Parathyroid adenoma (tissue), 2 donors: ENCODE data around the gene ERCC4.

Experiments used
- H2AFZ ChIP-seq: fragments of 300-600 bp; sonication (generic); one replicate; pipeline ENCODE4 v1.7.0; 2017; ENCODE audit warnings: antibody characterized with exemption, mild to moderate bottlenecking
- H3K27ac ChIP-seq: fragments of 300-600 bp; sonication (generic); one replicate; pipeline ENCODE4 v1.7.0; 2017
- H3K27me3 ChIP-seq: fragments of 300-600 bp; sonication (generic); one replicate; pipeline ENCODE4 v1.7.0; 2017; ENCODE audit warnings: low read length; ENCODE audit not compliant: control insufficient read depth, insufficient read depth
- H3K36me3 ChIP-seq: fragments of 300-600 bp; sonication (generic); one replicate; pipeline ENCODE4 v1.7.0; 2017; ENCODE audit warnings: low read length; ENCODE audit not compliant: control insufficient read depth, insufficient read depth
- H3K4me1 ChIP-seq: fragments of 300-600 bp; sonication (generic); one replicate; pipeline ENCODE4 v1.7.0; 2017; ENCODE audit warnings: control low read depth
- H3K4me2 ChIP-seq: fragments of 300-600 bp; sonication (generic); one replicate; pipeline ENCODE4 v1.7.0; 2017; ENCODE audit warnings: low read length
- H3K4me3 ChIP-seq: fragments of 300-600 bp; sonication (generic); one replicate; pipeline ENCODE4 v1.7.0; 2017; ENCODE audit warnings: low read depth, low read length
- H3K79me2 ChIP-seq: fragments of 300-600 bp; sonication (generic); one replicate; pipeline ENCODE4 v1.7.0; 2017; ENCODE audit warnings: control low read depth
- H3K9ac ChIP-seq: fragments of 300-600 bp; sonication (generic); one replicate; pipeline ENCODE4 v1.7.0; 2017; ENCODE audit warnings: mild to moderate bottlenecking
- H3K9me3 ChIP-seq: fragments of 300-600 bp; sonication (generic); one replicate; pipeline ENCODE4 v1.7.0; 2017; ENCODE audit warnings: low read length; ENCODE audit not compliant: control insufficient read depth
- CTCF ChIP-seq: fragments of 300-600 bp; sonication (generic); IDR thresholded peaks from one replicate; pipeline ENCODE4 v1.7.0; 2017; ENCODE audit warnings: antibody characterized with exemption, mild to moderate bottlenecking
- donor health status: primary hyperparathyroidism.

The ERCC4 gene

GRCh38 chr16:13959626-13960025, 39.7 kb downstream of the ERCC4 start:
- Histone ChIP-seq H3K36me3 (no peaks in the 10 kb centered on the region), H3K9me3 (no peaks in the 10 kb centered on the region), H3K79me2 (no peaks in the 10 kb centered on the region), H2AFZ (no peak overlapping the region), H3K27me3 (no peaks in the 10 kb centered on the region), H3K27ac (no peak overlapping the region), H3K4me1 (no peaks in the 10 kb centered on the region), H3K4me2 (no peak overlapping the region), H3K4me3 (no peak overlapping the region), H3K9ac (no peak overlapping the region)
- TF ChIP-seq CTCF = no peak

DNA sequence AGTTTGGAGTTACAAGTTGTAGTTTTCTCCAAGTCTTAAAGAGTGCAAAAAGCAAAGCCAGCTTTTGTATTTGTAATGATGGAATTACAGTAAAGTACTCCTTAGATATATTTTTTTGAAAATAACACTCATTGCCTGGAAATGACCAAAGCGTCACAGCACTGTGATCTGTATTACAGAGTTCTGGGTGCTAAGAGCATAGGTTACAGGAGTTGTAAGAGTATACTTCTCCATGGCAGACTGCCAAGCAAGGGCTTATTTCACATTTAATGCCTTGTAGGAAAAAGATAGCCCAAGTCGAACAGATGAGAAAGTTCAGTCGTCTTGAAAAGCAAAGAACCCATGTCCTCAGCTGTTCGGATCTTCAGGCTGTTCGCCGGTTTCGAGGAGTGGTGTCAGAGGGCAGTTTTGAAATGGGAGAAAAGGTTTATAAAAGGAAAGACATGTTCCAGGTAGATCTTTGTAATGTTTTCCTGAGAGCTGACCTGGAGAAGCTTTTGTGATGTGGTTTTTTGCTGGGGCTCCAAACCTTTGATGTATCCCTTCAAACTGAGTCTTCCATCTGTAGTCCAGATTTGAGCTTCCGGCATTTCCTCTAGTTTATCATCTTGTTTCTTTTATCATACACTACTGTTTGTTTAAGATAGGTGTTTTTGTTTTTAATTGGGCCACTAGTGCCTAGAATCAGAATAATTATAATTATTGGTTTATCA, 41.3 kb downstream of the ERCC4 start:
- no peak for TF ChIP-seq CTCF
- Histone ChIP-seq H3K36me3 (no peaks in the 10 kb centered on the region), H3K27me3 (no peaks in the 10 kb centered on the region), H3K27ac (no peak overlapping the region), H3K4me1 (no peaks in the 10 kb centered on the region), H3K79me2 (no peaks in the 10 kb centered on the region), H3K4me3 (no peak overlapping the region), H3K9me3 (no peaks in the 10 kb centered on the region), H2AFZ (no peak overlapping the region), H3K4me2 (no peak overlapping the region), H3K9ac (no peak overlapping the region)

DNA sequence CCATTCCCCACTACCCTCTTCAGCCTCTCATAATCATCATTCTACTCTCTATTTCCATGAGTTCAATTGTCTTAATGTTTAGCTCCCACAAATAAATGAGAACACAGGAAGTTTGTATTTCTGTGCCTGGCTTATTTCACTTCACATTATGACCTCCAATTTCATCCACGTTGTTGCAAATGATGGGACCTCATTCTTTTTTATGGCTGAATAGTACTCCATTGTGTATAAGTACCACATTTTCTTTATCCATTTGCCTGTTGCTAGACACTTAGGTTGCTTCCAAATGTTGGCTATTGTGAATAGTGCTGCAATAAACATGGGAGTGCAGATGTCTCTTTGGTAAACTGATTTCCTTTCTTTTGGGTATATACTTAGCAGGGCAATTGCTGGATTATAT, 42.3 kb downstream of the ERCC4 start:
- Histone ChIP-seq H3K4me3 (no peak overlapping the region), H3K4me2 (no peak overlapping the region), H3K79me2 (no peaks in the 10 kb centered on the region), H3K27ac (no peak overlapping the region), H2AFZ (no peak overlapping the region), H3K27me3 (no peaks in the 10 kb centered on the region), H3K4me1 (no peaks in the 10 kb centered on the region), H3K36me3 (no peaks in the 10 kb centered on the region), H3K9ac (no peak overlapping the region), H3K9me3 (no peaks in the 10 kb centered on the region)
- TF ChIP-seq CTCF = no peak

- Histone ChIP-seq H2AFZ (no peak overlapping the region), H3K27me3 (no peaks in the 10 kb centered on the region), H3K4me3 (no peak overlapping the region), H3K9ac (no peak overlapping the region), H3K9me3 (no peaks in the 10 kb centered on the region), H3K4me2 (no peak overlapping the region), H3K27ac (no peak overlapping the region), H3K36me3 (no peaks in the 10 kb centered on the region), H3K4me1 (no peaks in the 10 kb centered on the region), H3K79me2 (no peaks in the 10 kb centered on the region)
- TF ChIP-seq CTCF = no peak
These were observed 48.9 kb downstream of the ERCC4 start for GRCh38 chr16:13968835-13969234.

GRCh38 chr16:13969711-13970110, 49.8 kb downstream of the ERCC4 start:
- Histone ChIP-seq H3K27me3 (no peaks in the 10 kb centered on the region), H2AFZ (no peak overlapping the region), H3K79me2 (no peaks in the 10 kb centered on the region), H3K27ac (no peak overlapping the region), H3K9ac (no peak overlapping the region), H3K4me1 (no peaks in the 10 kb centered on the region), H3K4me2 (no peak overlapping the region), H3K36me3 (no peaks in the 10 kb centered on the region), H3K9me3 (no peaks in the 10 kb centered on the region), H3K4me3 (no peak overlapping the region)
- no peak for TF ChIP-seq CTCF
